ENCODE results near the gene HEMGN.

HEMGN gene

GRCh38 chr9:97895211-97895610 is 42.8 kb downstream of the HEMGN start:
- DNase-seq = no peak

DNA sequence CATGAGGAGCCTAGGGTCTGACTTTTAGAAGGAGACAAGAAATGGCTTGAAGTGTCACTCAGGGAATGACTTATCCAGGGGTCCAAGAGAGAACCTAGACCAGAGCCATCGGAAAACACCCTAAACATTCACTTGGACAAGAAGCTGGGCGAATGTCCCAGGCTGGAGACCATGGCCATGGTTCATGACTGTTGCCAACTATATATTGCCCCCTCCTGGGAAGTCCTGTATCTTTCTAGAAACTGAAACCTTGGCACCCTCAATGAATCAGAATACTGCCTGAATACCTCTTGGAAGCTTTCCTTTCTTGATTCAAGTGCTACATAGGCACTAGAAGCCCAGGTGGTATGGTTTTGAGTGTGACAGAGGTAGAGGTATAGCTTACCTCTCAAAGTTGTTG is 45.6 kb downstream of the HEMGN start:
- DNase-seq = no peak

DNA sequence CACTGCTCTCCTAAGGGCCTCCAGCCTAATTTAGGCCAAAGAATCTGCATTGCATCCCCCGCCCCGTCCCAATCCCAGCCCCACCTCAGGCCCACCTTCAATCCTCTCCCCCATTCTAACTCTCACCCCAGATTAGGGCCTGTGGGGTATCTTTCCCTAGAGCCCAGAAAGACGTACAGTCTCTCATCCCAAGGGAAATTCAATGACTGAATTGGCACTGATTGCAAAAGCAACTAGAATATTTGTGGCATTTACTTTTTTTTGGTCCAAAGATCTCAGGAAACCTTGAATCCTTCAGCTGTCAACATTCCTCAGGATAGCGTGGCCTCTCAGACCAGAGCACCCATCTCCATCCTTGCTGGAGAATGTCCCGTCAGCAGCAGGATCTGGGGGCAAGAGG is 46.2 kb downstream of the HEMGN start:
- DNase-seq = no peak

DNA sequence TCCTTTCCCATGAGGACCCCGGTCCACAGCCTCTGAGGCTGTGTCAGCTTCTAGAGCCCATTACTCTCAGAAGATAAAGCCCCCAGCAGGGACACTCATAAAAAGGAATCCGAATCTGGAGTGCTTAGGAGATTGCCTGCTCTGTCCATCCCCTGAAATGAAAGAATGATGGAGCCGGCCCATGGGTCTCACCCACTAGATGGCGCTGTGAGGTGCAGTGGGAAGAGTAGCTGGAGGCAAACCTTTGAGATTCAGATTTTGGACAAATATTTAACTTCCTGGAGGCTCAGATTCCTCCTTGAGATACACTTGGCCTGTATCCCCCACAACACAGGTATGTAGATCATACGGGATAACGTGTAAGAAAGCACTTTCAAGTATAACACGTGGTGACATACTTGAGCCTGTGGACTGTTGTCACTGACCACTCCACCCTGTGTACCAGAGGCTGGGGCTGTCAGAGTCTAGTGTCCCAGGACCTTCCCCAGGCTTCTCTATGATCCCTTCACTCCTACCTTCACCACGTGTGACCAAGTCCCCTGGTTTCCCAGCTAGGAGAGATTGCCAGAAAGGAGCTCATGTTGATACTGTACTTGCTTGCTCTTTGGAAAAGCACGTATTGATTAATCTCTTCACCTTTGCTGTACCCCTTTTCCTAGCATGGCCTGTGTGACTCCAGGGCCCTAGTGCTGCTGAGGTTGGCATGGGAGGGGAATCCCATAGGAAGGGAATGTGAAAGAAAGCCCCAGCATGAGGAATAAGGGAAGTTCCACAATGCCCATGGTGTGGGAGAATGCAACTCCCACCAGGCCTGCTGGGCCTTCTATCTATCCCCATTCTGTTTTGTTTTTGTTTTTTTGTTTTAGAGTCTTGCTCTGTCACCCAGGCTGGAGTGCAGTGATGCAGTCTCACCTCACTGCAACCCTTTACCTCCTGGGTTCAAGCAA is 47.8 kb downstream of the HEMGN start:
- peak; percentile 42 to 51 for DNase-seq

GRCh38 chr9:97880336-97880735 is 57.6 kb downstream of the HEMGN start:
- DNase-seq = no peak

All from inflammatory macrophage (primary cell).